Pancreas (tissue), 10 donors: ENCODE measurements around the gene CAPN12. TPM values are rescaled to one million over a fixed set of nuclear protein-coding genes. Genes with fewer than 3 reads are reported as not detected.
A peak's percentile ranks its signal among the peaks of the same experiment; 100 is the strongest.

Experiments used
- ATAC-seq, 4 donors: fragments of 200-7000 bp; cut with Tn5 transposase; one replicate each; pipeline versions ENCODE4 v1.8.0 to v1.9.1; 2020; ENCODE audit warnings: mild to moderate bottlenecking in 4 of 4, moderate library complexity in 4 of 4
- DNase-seq, 6 donors: peaks; one replicate each; pipeline ENCODE4 v3.0.0-alpha.2; 2020
- FAIRE-seq: peaks from 2 replicates; lab custom pipeline; 2012; peaks lifted over from hg19 to GRCh38; lab: Jason Lieb, UNC
- H3K27ac ChIP-seq, 4 donors: fragments of 200-600 bp; sonication (generic); 1 replicate in 3 of 4; 2 replicates in 1 of 4; pipeline versions ENCODE4 v1.5.0 to v1.8.0; 2020
- H3K27me3 ChIP-seq, 4 donors: fragments of 200-600 bp; one replicate each; pipeline ENCODE4 v1.8.0; 2021
- H3K36me3 ChIP-seq, 3 donors: fragments of 200-600 bp; sonication (generic) in 1 of 3; one replicate each; pipeline versions ENCODE4 v1.5.0 to v1.8.0; 2020 to 2021
- H3K4me1 ChIP-seq, 3 donors: fragments of 200-600 bp; one replicate each; pipeline ENCODE4 v1.8.0; 2021
- H3K4me3 ChIP-seq, 4 donors: fragments of 200-600 bp; sonication (generic) in 2 of 4; one replicate each; pipeline versions ENCODE4 v1.5.0 to v1.8.0; 2020 to 2021
- H3K9me3 ChIP-seq, 4 donors: fragments of 200-600 bp; one replicate each; pipeline ENCODE4 v1.8.0; 2021
- CTCF ChIP-seq, 4 donors: fragments of 200-600 bp; sonication (generic) in 3 of 4; IDR thresholded peaks; one replicate each; pipeline versions ENCODE4 v1.5.0 to v1.8.0; 2021; ENCODE audit warnings: antibody characterized with exemption in 4 of 4
- WGBS, 2 donors: extraction: QIAGEN DNeasy Blood & Tissue Kit; methylation state at CpG; one replicate each; pipeline ENCODE4 v1.1.7; 2013; 5-methylcytosine and 5-hydroxymethylcytosine counted together
- intact Hi-C, 3 donors: fragments of 100-400 bp; cut with DNase I; formaldehyde crosslinking; loops; one replicate each; pipeline versions ENCODE4 v1.11.1 to v1.14.2; 2022
- polyA plus RNA-seq, 2 donors: library from polyadenylated mRNA; stranded (reverse); fragments of 200-250 nt; gene quantifications; one replicate each; pipeline ENCODE4 v1.2.3, GENCODE V29; 2013
- total RNA-seq, 6 donors: library from RNA; stranded (reverse); fragmentation: NEBNext Ultra II Directional in 4 of 6; extraction: Animal tissue kit (Norgen Biotek cat#: 25700) in 4 of 6; gene quantifications; one replicate each; pipeline versions ENCODE4 v1.2.1 to v1.2.4, GENCODE V29; 2021 to 2023
- donor health status: healthy with polysubstance abuse.
- donor health status: DM: no; HTN: no; CAD: no; lungs with moderate emphysema.
- donor health status: DM: no; HTN: no; CAD: no.
- donor health status: control.
- donor health status: control.
- donor health status: Bipolar disorder and iron deficiency.
- donor health status: DM: yes; HTN: yes; CAD: no.
- donor health status: DM: no; HTN: no; CAD: no.
- donor health status: DM: no; HTN: no; CAD: no.
- donor health status: DM: yes; HTN: yes; CAD: no.

The CAPN12 gene
- total and polyA plus RNA-seq, 8 donors = 2.3 to 46.3 (median 8.0) TPM

- Histone ChIP-seq H3K4me1 (peaks cover 19 to 21% (median 20%) of the 10 kb centered on the region in 3 donors), H3K36me3 (peaks cover 0 to 9% (median 0%) of the 10 kb centered on the region in 3 donors), H3K27me3 (no peaks in the 10 kb centered on the region), H3K9me3 (no peaks in the 10 kb centered on the region), H3K4me3 (no peak overlapping the region), H3K27ac (peak overlapping the region; percentile 73 to 90 (median 83))
- ATAC-seq (no peak), FAIRE-seq (no peak), DNase-seq (no peak)
- no peak for TF ChIP-seq CTCF (IDR thresholded peaks at IDR 0.05)
- intact Hi-C loops = no loop called here
- WGBS, 2 donors = 88 to 95% methylated on average over 1 of the region's 1 CpG
These were observed 11.1 kb downstream of the CAPN12 start for GRCh38 chr19:38733241-38733492.

GRCh38 chr19:38731654-38732301 is 12.5 kb downstream of the CAPN12 start:
- Histone ChIP-seq H3K9me3 (no peaks in the 10 kb centered on the region), H3K4me3 (no peak overlapping the region), H3K36me3 (peaks cover 0 to 22% (median 5%) of the 10 kb centered on the region in 3 donors), H3K27ac (peak overlapping the region; percentile 73 to 90 (median 83)), H3K27me3 (no peaks in the 10 kb centered on the region), H3K4me1 (peaks cover 19 to 21% (median 20%) of the 10 kb centered on the region in 3 donors)
- FAIRE-seq = no peak
- peak; percentile 62 to 79 (median 76) for ATAC-seq
- DNase-seq = peak; percentile 68 to 90 (median 85)
- no peak for TF ChIP-seq CTCF (IDR thresholded peaks at IDR 0.05)
- intact Hi-C loops = no loop called here
- 11 to 13% methylated on average over 10 of the region's 10 CpGs for WGBS, 2 donors

- DNase-seq = peak; percentile 22 to 66 (median 39)
- H3K36me3 ChIP-seq = peaks cover 0 to 30% (median 12%) of the 10 kb centered on the region in 3 donors
- TF ChIP-seq CTCF (IDR thresholded peaks at IDR 0.05) = no peak
- peaks cover 19 to 21% (median 20%) of the 10 kb centered on the region in 3 donors for H3K4me1 ChIP-seq
- no peaks in the 10 kb centered on the region for H3K9me3 ChIP-seq
- no peak overlapping the region for H3K4me3 ChIP-seq
- no peaks in the 10 kb centered on the region for H3K27me3 ChIP-seq
- 80 to 84% methylated on average over 19 of the region's 19 CpGs for WGBS, 2 donors
- FAIRE-seq = no peak
- ATAC-seq = no peak
- H3K27ac ChIP-seq = peak overlapping the region; percentile 73 to 90 (median 83)
- intact Hi-C loops = no loop called here
These were observed 13.3 kb downstream of the CAPN12 start for GRCh38 chr19:38730731-38731589.

- Histone ChIP-seq H3K4me1 (peaks cover 19 to 21% (median 20%) of the 10 kb centered on the region in 3 donors), H3K27ac (peak overlapping the region; percentile 73 to 90 (median 83)), H3K4me3 (no peak overlapping the region), H3K36me3 (peaks cover 0 to 36% (median 18%) of the 10 kb centered on the region in 3 donors), H3K27me3 (no peaks in the 10 kb centered on the region), H3K9me3 (no peaks in the 10 kb centered on the region)
- no peak for TF ChIP-seq CTCF (IDR thresholded peaks at IDR 0.05)
- WGBS, 2 donors = 87 to 89% methylated on average over 7 of the region's 7 CpGs
- FAIRE-seq (no peak), ATAC-seq (no peak), DNase-seq (peak in 1 of 6 donors; percentile 1)
- intact Hi-C loops = no loop called here
These were observed 13.9 kb downstream of the CAPN12 start for GRCh38 chr19:38730470-38730730.
